RKO (cell line): ENCODE results near the gene OPCML.

Experiments used
- DNase-seq: peaks from one replicate; pipeline ENCODE4 v3.0.0-alpha.2; 2016; ENCODE audit warnings: low spot score

OPCML gene

GRCh38 chr11:133072378-133072777 is 459.9 kb downstream of the OPCML start:
- no peak for DNase-seq

- DNase-seq, result no peak
Observed at GRCh38 chr11:133070791-133071190, 461.5 kb downstream of the OPCML start.

- no peak for DNase-seq
Observed at GRCh38 chr11:133070021-133070713, 462.1 kb downstream of the OPCML start.

GRCh38 chr11:133065847-133066485 is 466.3 kb downstream of the OPCML start:
- no peak for DNase-seq

GRCh38 chr11:133064961-133065360 is 467.3 kb downstream of the OPCML start:
- no peak for DNase-seq

GRCh38 chr11:133064152-133064877 is 468.0 kb downstream of the OPCML start:
- DNase-seq, result no peak

- DNase-seq, result no peak
Observed at GRCh38 chr11:133058501-133058900, 473.8 kb downstream of the OPCML start.

GRCh38 chr11:133053124-133053776 is 479.1 kb downstream of the OPCML start:
- DNase-seq, result no peak

GRCh38 chr11:133052537-133052936 is 479.8 kb downstream of the OPCML start:
- DNase-seq, result no peak

GRCh38 chr11:133049244-133050019 is 482.9 kb downstream of the OPCML start:
- DNase-seq, result no peak

- no peak for DNase-seq
Observed at GRCh38 chr11:133048270-133048669, 484.0 kb downstream of the OPCML start.

- no peak for DNase-seq
Observed at GRCh38 chr11:133047771-133048115, 484.6 kb downstream of the OPCML start.

GRCh38 chr11:133047036-133047770 is 485.1 kb downstream of the OPCML start:
- DNase-seq, result no peak

GRCh38 chr11:133046252-133046651 is 486.0 kb downstream of the OPCML start:
- DNase-seq, result no peak

GRCh38 chr11:133041928-133042882 is 490.1 kb downstream of the OPCML start:
- no peak for DNase-seq

- DNase-seq, result no peak
Observed at GRCh38 chr11:133041181-133041580, 491.1 kb downstream of the OPCML start.

GRCh38 chr11:133040289-133040900 is 491.9 kb downstream of the OPCML start:
- peak; percentile 6 for DNase-seq

- no peak for DNase-seq
Observed at GRCh38 chr11:133038850-133039249, 493.5 kb downstream of the OPCML start.

- DNase-seq, result no peak
Observed at GRCh38 chr11:133034929-133035328, 497.4 kb downstream of the OPCML start.

GRCh38 chr11:133029107-133029506 is 503.2 kb downstream of the OPCML start:
- DNase-seq, result no peak
